Measurements from ENCODE around the gene ATAD1. TPM values are rescaled to one million over a fixed set of nuclear protein-coding genes. Genes with fewer than 3 reads are reported as not detected.

The ATAD1 gene
- total and polyA plus RNA-seq, 9 of the 15 experiments (the other 6 are each of a cell fraction or from before 2014, with no cell fraction given) = 11.3 to 33.8 (median 27.3) TPM

DNA sequence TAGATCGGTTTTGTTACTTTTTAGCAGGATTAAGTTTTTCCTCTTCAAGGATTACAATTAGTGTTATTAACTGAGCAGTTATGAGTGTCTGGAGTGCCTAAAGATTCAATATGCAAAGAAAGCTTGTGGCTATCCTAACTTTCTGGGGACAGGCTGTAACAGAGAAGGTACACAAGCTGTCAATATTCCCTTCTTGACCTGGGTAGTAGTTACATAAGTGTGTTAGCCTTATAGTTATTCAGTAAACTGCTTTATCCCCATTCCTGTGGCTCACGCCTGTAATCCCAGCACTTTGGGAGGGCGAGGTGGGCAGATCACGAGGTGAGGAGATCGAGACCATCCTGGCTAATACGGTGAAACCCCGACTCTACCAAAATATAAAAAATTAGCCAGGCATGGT is 31.6 kb downstream of the ATAD1 start:
- H3K9me3 ChIP-seq (replicated peaks; ENCODE audit: control insufficient read depth, insufficient read depth, low read depth, low read length) = no peaks in the 10 kb centered on the region
- H3K27ac ChIP-seq (ENCODE audit: extremely low read depth, low read depth, low read length) = no peak overlapping the region
- no peaks in the 10 kb centered on the region for H3K4me1 ChIP-seq (replicated peaks in 1 of 2; ENCODE audit: control insufficient read depth in 2 of 2, insufficient read depth in 2 of 2, low read length in 2 of 2)
- no peaks in the 10 kb centered on the region for H3K27me3 ChIP-seq (ENCODE audit: control insufficient read depth in 2 of 2, insufficient read depth in 2 of 2, low read length in 2 of 2)
- H2AFZ ChIP-seq (ENCODE audit: low read depth, low read length) = no peak overlapping the region
- no peak overlapping the region for H3K9ac ChIP-seq (ENCODE audit: insufficient read depth in 1 of 2, low read depth in 2 of 2, low read length in 2 of 2)
- H3K4me2 ChIP-seq (ENCODE audit: insufficient read depth, low read length) = no peak overlapping the region
- H3K79me2 ChIP-seq (ENCODE audit: control insufficient read depth, insufficient read depth, low read length) = 0 out of 3 replicates have a peak, but pooled peaks cover 2% of the 10 kb centered on the region
- intact Hi-C loops (cut with micrococcal nuclease) (no loop called here), in situ Hi-C loops (cut with MboI) (no loop called here)
- TF ChIP-seq PHB2 (IDR thresholded peaks at IDR 0.05; ENCODE audit: low read depth) (no peak), NBN (IDR thresholded peaks at IDR 0.05; ENCODE audit: low read depth) (no peak), ZNF717 (CRISPR knock-in tag; IDR thresholded peaks at IDR 0.05) (no peak), EZH2 (IDR thresholded peaks at IDR 0.05; ENCODE audit: borderline replicate concordance, low read depth, low read length) (no peak), FIP1L1 (IDR thresholded peaks at IDR 0.05; ENCODE audit: low read depth, low read length, poor library complexity, severe bottlenecking) (no peak), MAFK (IDR thresholded peaks at IDR 0.05; ENCODE audit: low read length) (no peak), NR2C1 (IDR thresholded peaks at IDR 0.05) (no peak), NR2C1 (tag; IDR thresholded peaks at IDR 0.05) (no peak), TCF3 (CRISPR knock-in tag; IDR thresholded peaks at IDR 0.05) (no peak), ZNF347 (CRISPR knock-in tag; IDR thresholded peaks at IDR 0.05; ENCODE audit: low read depth) (no peak), POLR3G (IDR thresholded peaks at IDR 0.05; ENCODE audit: extremely low read depth, insufficient read length, insufficient replicate concordance) (no peak), XRCC3 (IDR thresholded peaks at IDR 0.05) (no peak)
- TF ChIP-seq, protein P1, sequence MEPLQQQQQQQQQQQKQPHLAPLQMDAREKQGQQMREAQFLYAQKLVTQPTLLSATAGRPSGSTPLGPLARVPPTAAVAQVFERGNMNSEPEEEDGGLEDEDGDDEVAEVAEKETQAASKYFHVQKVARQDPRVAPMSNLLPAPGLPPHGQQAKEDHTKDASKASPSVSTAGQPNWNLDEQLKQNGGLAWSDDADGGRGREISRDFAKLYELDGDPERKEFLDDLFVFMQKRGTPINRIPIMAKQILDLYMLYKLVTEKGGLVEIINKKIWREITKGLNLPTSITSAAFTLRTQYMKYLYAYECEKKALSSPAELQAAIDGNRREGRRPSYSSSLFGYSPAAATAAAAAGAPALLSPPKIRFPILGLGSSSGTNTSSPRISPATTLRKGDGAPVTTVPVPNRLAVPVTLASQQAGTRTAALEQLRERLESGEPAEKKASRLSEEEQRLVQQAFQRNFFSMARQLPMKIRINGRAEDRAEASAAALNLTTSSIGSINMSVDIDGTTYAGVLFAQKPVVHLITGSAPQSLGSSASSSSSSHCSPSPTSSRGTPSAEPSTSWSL (CRISPR knock-in tag; IDR thresholded peaks at IDR 0.05; ENCODE audit: borderline replicate concordance) = no peak
- TF ChIP-seq, protein P2, sequence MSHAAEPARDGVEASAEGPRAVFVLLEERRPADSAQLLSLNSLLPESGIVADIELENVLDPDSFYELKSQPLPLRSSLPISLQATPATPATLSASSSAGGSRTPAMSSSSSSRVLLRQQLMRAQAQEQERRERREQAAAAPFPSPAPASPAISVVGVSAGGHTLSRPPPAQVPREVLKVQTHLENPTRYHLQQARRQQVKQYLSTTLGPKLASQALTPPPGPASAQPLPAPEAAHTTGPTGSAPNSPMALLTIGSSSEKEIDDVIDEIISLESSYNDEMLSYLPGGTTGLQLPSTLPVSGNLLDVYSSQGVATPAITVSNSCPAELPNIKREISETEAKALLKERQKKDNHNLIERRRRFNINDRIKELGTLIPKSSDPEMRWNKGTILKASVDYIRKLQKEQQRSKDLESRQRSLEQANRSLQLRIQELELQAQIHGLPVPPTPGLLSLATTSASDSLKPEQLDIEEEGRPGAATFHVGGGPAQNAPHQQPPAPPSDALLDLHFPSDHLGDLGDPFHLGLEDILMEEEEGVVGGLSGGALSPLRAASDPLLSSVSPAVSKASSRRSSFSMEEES (CRISPR knock-in tag; IDR thresholded peaks at IDR 0.05) = no peak
- TF ChIP-seq, protein P3, sequence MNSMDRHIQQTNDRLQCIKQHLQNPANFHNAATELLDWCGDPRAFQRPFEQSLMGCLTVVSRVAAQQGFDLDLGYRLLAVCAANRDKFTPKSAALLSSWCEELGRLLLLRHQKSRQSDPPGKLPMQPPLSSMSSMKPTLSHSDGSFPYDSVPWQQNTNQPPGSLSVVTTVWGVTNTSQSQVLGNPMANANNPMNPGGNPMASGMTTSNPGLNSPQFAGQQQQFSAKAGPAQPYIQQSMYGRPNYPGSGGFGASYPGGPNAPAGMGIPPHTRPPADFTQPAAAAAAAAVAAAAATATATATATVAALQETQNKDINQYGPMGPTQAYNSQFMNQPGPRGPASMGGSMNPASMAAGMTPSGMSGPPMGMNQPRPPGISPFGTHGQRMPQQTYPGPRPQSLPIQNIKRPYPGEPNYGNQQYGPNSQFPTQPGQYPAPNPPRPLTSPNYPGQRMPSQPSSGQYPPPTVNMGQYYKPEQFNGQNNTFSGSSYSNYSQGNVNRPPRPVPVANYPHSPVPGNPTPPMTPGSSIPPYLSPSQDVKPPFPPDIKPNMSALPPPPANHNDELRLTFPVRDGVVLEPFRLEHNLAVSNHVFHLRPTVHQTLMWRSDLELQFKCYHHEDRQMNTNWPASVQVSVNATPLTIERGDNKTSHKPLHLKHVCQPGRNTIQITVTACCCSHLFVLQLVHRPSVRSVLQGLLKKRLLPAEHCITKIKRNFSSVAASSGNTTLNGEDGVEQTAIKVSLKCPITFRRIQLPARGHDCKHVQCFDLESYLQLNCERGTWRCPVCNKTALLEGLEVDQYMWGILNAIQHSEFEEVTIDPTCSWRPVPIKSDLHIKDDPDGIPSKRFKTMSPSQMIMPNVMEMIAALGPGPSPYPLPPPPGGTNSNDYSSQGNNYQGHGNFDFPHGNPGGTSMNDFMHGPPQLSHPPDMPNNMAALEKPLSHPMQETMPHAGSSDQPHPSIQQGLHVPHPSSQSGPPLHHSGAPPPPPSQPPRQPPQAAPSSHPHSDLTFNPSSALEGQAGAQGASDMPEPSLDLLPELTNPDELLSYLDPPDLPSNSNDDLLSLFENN (IDR thresholded peaks at IDR 0.05; ENCODE audit: low read depth in 2 of 2, low read length in 2 of 2) = no peak
- TF ChIP-seq, protein P4, sequence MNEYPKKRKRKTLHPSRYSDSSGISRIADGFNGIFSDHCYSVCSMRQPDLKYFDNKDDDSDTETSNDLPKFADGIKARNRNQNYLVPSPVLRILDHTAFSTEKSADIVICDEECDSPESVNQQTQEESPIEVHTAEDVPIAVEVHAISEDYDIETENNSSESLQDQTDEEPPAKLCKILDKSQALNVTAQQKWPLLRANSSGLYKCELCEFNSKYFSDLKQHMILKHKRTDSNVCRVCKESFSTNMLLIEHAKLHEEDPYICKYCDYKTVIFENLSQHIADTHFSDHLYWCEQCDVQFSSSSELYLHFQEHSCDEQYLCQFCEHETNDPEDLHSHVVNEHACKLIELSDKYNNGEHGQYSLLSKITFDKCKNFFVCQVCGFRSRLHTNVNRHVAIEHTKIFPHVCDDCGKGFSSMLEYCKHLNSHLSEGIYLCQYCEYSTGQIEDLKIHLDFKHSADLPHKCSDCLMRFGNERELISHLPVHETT (CRISPR knock-in tag; conservative IDR thresholded peaks at IDR 0.05 in 1 of 2, IDR thresholded peaks at IDR 0.05 in 1 of 2) = no peak
- 99% methylated on average over 7 of the region's 7 CpGs for WGBS (ENCODE audit: insufficient coverage, low coverage, missing lambda C conversion rate)
- ATAC-seq (no peak), DNase-seq (ENCODE audit: extremely low read depth in 1 of 4, low spot score in 3 of 4) (no peak), FAIRE-seq (no peak)
- peaks cover 58% of the 10 kb centered on the region; the same call in 2 of the 3 replicates for H3K36me3 ChIP-seq (ENCODE audit: control insufficient read depth, insufficient read depth, low read length)
- ChIA-PET POLR2A (no interaction called here), CTCF (ENCODE audit: low intra/inter-chr PET ratio) (no interaction called here)
- H3K4me3 ChIP-seq = no peak overlapping the region
- H4K20me1 ChIP-seq (replicated peaks; ENCODE audit: control insufficient read depth, insufficient read depth, low read length) = no peaks in the 10 kb centered on the region
- no peaks in the 10 kb centered on the region for H3K9me1 ChIP-seq (ENCODE audit: control insufficient read depth, insufficient read depth, low read length)
- no TSS peak for BruUV-seq (replicated peaks)
